H9 (cell line): ENCODE measurements around the gene FAM13A. TPM values are rescaled to one million over a fixed set of nuclear protein-coding genes. Genes with fewer than 3 reads are reported as not detected.

Source experiments
- DNase-seq: peaks from one replicate; pipeline ENCODE4 v3.0.0-alpha.2; 2017
- H2AFZ ChIP-seq: one replicate; pipeline ENCODE4 v1.6.1; 2013; ENCODE audit warnings: mild to moderate bottlenecking, low read length, control low read depth, moderate library complexity
- H2AK5ac ChIP-seq: 2 replicates; pipeline ENCODE4 v1.6.1; 2013; ENCODE audit warnings: low read length, control low read depth, mixed read lengths; ENCODE audit not compliant: insufficient read length
- H2BK120ac ChIP-seq: one replicate; pipeline ENCODE4 v1.6.1; 2013; ENCODE audit warnings: low read depth, mild to moderate bottlenecking, low read length, control low read depth, inconsistent platforms; ENCODE audit not compliant: poor library complexity, severe bottlenecking
- H2BK12ac ChIP-seq: 2 replicates; pipeline ENCODE4 v1.6.1; 2013; ENCODE audit warnings: low read length, control low read depth, mixed read lengths, low read depth; ENCODE audit not compliant: insufficient read length
- H2BK15ac ChIP-seq: 2 replicates; pipeline ENCODE4 v1.6.1; 2013; ENCODE audit warnings: low read depth, low read length, control low read depth
- H2BK20ac ChIP-seq: one replicate; pipeline ENCODE4 v1.6.1; 2013; ENCODE audit warnings: low read depth, mild to moderate bottlenecking, low read length, control low read depth, inconsistent platforms; ENCODE audit not compliant: poor library complexity, severe bottlenecking
- H2BK5ac ChIP-seq: 2 replicates; pipeline ENCODE4 v1.6.1; 2013; ENCODE audit warnings: low read length, control low read depth, mixed read lengths; ENCODE audit not compliant: insufficient read length
- H3K14ac ChIP-seq: 2 replicates; pipeline ENCODE4 v1.6.1; 2013; ENCODE audit warnings: low read length, control low read depth; ENCODE audit not compliant: insufficient read depth
- H3K18ac ChIP-seq: 2 replicates; pipeline ENCODE4 v1.6.1; 2013; ENCODE audit warnings: low read depth, mild to moderate bottlenecking, mixed read lengths, low read length, control low read depth; ENCODE audit not compliant: insufficient read length
- H3K23ac ChIP-seq: 2 replicates; pipeline ENCODE4 v1.6.1; 2013; ENCODE audit warnings: low read length, control low read depth, mixed read lengths, low read depth; ENCODE audit not compliant: insufficient read length
- H3K23me2 ChIP-seq: 2 replicates; pipeline ENCODE4 v1.6.1; 2013; ENCODE audit warnings: low read depth, mild to moderate bottlenecking, mixed read lengths, low read length, control low read depth; ENCODE audit not compliant: insufficient read length, poor library complexity, severe bottlenecking
- H3K27ac ChIP-seq: 2 replicates; pipeline ENCODE4 v1.5.1; 2013; ENCODE audit warnings: low read length, control low read depth, mixed read lengths, low read depth; ENCODE audit not compliant: insufficient read length
- H3K27me3 ChIP-seq: 2 replicates; pipeline ENCODE4 v1.6.1; 2013; ENCODE audit warnings: low read length, control low read depth, inconsistent platforms; ENCODE audit not compliant: insufficient read depth
- H3K4ac ChIP-seq: 2 replicates; pipeline ENCODE4 v1.6.1; 2013; ENCODE audit warnings: low read depth, mild to moderate bottlenecking, control low read depth, inconsistent platforms, low read length, moderate library complexity
- H3K4me1 ChIP-seq: 2 replicates; pipeline ENCODE4 v1.6.1; 2013; ENCODE audit warnings: low read length, control low read depth, inconsistent platforms; ENCODE audit not compliant: insufficient read depth
- H3K4me2 ChIP-seq: 2 replicates; pipeline ENCODE4 v1.6.1; 2013; ENCODE audit warnings: low read length, control low read depth, mixed read lengths; ENCODE audit not compliant: insufficient read length, insufficient read depth
- H3K56ac ChIP-seq: 2 replicates; pipeline ENCODE4 v1.6.1; 2013; ENCODE audit warnings: low read depth, mild to moderate bottlenecking, mixed read lengths, low read length, control low read depth; ENCODE audit not compliant: insufficient read length
- H3K79me1 ChIP-seq: 2 replicates; pipeline ENCODE4 v1.6.1; 2013; ENCODE audit warnings: low read depth, mild to moderate bottlenecking, moderate library complexity, low read length, control low read depth, inconsistent platforms; ENCODE audit not compliant: insufficient read depth, poor library complexity, severe bottlenecking
- H3K79me2 ChIP-seq: 2 replicates; pipeline ENCODE4 v1.6.1; 2013; ENCODE audit warnings: low read length, control low read depth, inconsistent platforms; ENCODE audit not compliant: insufficient read depth
- H3K9ac ChIP-seq: 2 replicates; pipeline ENCODE4 v1.6.1; 2013; ENCODE audit warnings: low read length, control low read depth, mixed read lengths; ENCODE audit not compliant: insufficient read length; ENCODE audit errors: extremely low read depth
- H3K9me3 ChIP-seq: one replicate; pipeline ENCODE4 v1.6.1; 2013; ENCODE audit warnings: low read depth, low read length, inconsistent platforms; ENCODE audit not compliant: control insufficient read depth
- H3T11ph ChIP-seq: one replicate; pipeline ENCODE4 v1.6.1; 2013; ENCODE audit warnings: mild to moderate bottlenecking, low read length, control low read depth, inconsistent platforms
- H4K20me1 ChIP-seq: one replicate; pipeline ENCODE4 v1.6.1; 2013; ENCODE audit not compliant: control insufficient read depth, insufficient read length, insufficient read depth
- H4K5ac ChIP-seq: 2 replicates; pipeline ENCODE4 v1.6.1; 2013; ENCODE audit warnings: low read depth, mild to moderate bottlenecking, mixed read lengths, low read length, control low read depth; ENCODE audit not compliant: insufficient read length
- H4K8ac ChIP-seq: replicated peaks from 2 replicates; pipeline ENCODE4 v1.6.1; 2013; ENCODE audit warnings: low read length, control low read depth, mixed read lengths, low read depth; ENCODE audit not compliant: insufficient read length
- H4K91ac ChIP-seq: 2 replicates; pipeline ENCODE4 v1.6.1; 2013; ENCODE audit warnings: low read depth, mild to moderate bottlenecking, moderate library complexity, mixed read lengths, low read length, control low read depth; ENCODE audit not compliant: insufficient read length
- H3K27ac Mint-ChIP-seq, 3 experiments: 2 replicates in 2 of 3; 3 replicates in 1 of 3; pipeline ENCODE4 v1.8.0; 2020 to 2021; ENCODE audit warnings: mixed read lengths in 3 of 3, mild to moderate bottlenecking in 1 of 3, moderate library complexity in 1 of 3
- H3K27me3 Mint-ChIP-seq: 2 replicates; pipeline ENCODE4 v1.8.0; 2021; ENCODE audit warnings: low read depth, mild to moderate bottlenecking, moderate library complexity, mixed read lengths
- H3K36me3 Mint-ChIP-seq, 3 experiments: 2 replicates in 2 of 3; 3 replicates in 1 of 3; pipeline ENCODE4 v1.8.0; 2020 to 2021; ENCODE audit warnings: low read depth in 3 of 3, mixed read lengths in 3 of 3; ENCODE audit not compliant: insufficient read depth in 1 of 3
- H3K4me1 Mint-ChIP-seq, 2 experiments: 2 replicates each; pipeline ENCODE4 v1.8.0; 2020; ENCODE audit warnings: mixed read lengths in 2 of 2
- H3K4me3 Mint-ChIP-seq, 2 experiments: 2 replicates in 1 of 2; 3 replicates in 1 of 2; pipeline ENCODE4 v1.8.0; 2020 to 2021; ENCODE audit warnings: mild to moderate bottlenecking in 2 of 2, mixed read lengths in 2 of 2, moderate library complexity in 1 of 2
- H3K9me3 Mint-ChIP-seq, 2 experiments: 2 replicates in 1 of 2; 3 replicates in 1 of 2; pipeline ENCODE4 v1.8.0; 2020; ENCODE audit warnings: mild to moderate bottlenecking in 2 of 2, mixed read lengths in 2 of 2, moderate library complexity in 1 of 2
- WGBS: extraction: QIAGEN DNeasy Blood & Tissue Kit; methylation state at CpG from one replicate; pipeline ENCODE4 v1.1.7; 2013; ENCODE audit warnings: missing lambda C conversion rate, low lambda C conversion rate, mixed read lengths; ENCODE audit not compliant: insufficient read length; ENCODE audit errors: extremely low coverage; 5-methylcytosine and 5-hydroxymethylcytosine counted together
- total RNA-seq: library from RNA; stranded (reverse); gene quantifications from 2 replicates; pipeline ENCODE4 v1.2.1, GENCODE V29; 2021
- TF ChIP-seq, protein P1 (sequence below): fragments of 200-600 bp; sonication (generic); conservative IDR thresholded peaks from 3 replicates; pipeline ENCODE4 v1.8.0; 2021; ENCODE audit warnings: antibody characterized with exemption, mild to moderate bottlenecking

Gene FAM13A
- total RNA-seq, 1 experiment from 2014 or later = 12.7 TPM

DNA sequence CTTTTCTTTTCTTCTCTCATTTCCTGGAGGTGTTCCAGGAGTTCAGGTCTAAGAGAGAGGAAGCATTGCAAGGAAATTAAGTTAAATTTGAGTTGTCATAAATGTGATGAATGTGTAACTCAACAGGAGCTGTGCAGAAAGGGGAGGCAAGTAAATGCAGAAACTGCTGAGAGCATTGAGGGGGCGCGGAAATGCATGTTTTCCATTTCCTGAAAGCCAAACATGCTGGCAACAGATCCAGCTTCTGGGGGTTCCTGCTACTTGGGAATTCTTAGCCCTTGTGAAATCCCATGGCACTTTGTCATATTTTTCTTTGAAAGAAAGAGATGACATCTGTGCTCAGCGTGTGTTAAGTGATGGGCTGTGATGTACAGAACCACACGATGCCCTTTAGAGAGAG, 325.6 kb downstream of the FAM13A start:
- Histone ChIP-seq H3K23ac (no peak overlapping the region), H3K18ac (no peak overlapping the region), H3K23me2 (no peaks in the 10 kb centered on the region), H3K56ac (no peak overlapping the region), H2AFZ (no peak overlapping the region), H3K79me2 (no peaks in the 10 kb centered on the region), H3K14ac (no peak overlapping the region), H2BK20ac (no peak overlapping the region), H2BK15ac (no peak overlapping the region), H2BK5ac (no peak overlapping the region), H3K9me3 (no peaks in the 10 kb centered on the region), H3K9ac (no peak overlapping the region), H2AK5ac (no peak overlapping the region), H4K8ac (no peak overlapping the region), H4K91ac (no peak overlapping the region), H3K4me2 (no peak overlapping the region), H3K4me1 (no peaks in the 10 kb centered on the region), H3K27ac (no peak overlapping the region), H4K5ac (no peak overlapping the region), H3K4ac (no peak overlapping the region), H2BK12ac (no peak overlapping the region), H2BK120ac (no peak overlapping the region), H3K27me3 (no peaks in the 10 kb centered on the region), H3K79me1 (no peaks in the 10 kb centered on the region), H4K20me1 (no peaks in the 10 kb centered on the region), H3T11ph (no peak overlapping the region)
- Mint-ChIP-seq H3K27ac (no peak overlapping the region), H3K4me3 (no peak overlapping the region), H3K27me3 (no peaks in the 10 kb centered on the region), H3K4me1 (peaks cover 3 to 6% of the 10 kb centered on the region in 2 experiments; a peak in 3 of 4 replicates), H3K9me3 (no peaks in the 10 kb centered on the region), H3K36me3 (peaks cover 2 to 27% (median 19%) of the 10 kb centered on the region in 3 experiments; a peak in 6 of 7 replicates)
- TF ChIP-seq, protein P1, sequence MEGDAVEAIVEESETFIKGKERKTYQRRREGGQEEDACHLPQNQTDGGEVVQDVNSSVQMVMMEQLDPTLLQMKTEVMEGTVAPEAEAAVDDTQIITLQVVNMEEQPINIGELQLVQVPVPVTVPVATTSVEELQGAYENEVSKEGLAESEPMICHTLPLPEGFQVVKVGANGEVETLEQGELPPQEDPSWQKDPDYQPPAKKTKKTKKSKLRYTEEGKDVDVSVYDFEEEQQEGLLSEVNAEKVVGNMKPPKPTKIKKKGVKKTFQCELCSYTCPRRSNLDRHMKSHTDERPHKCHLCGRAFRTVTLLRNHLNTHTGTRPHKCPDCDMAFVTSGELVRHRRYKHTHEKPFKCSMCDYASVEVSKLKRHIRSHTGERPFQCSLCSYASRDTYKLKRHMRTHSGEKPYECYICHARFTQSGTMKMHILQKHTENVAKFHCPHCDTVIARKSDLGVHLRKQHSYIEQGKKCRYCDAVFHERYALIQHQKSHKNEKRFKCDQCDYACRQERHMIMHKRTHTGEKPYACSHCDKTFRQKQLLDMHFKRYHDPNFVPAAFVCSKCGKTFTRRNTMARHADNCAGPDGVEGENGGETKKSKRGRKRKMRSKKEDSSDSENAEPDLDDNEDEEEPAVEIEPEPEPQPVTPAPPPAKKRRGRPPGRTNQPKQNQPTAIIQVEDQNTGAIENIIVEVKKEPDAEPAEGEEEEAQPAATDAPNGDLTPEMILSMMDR = no peak
- no CpG with 5 or more reads among the region's 4 CpGs for WGBS
- no peak for DNase-seq
